ENCODE data around the gene TMEM43.
A peak's percentile ranks its signal among the peaks of the same experiment; 100 is the strongest.

The TMEM43 gene

DNA sequence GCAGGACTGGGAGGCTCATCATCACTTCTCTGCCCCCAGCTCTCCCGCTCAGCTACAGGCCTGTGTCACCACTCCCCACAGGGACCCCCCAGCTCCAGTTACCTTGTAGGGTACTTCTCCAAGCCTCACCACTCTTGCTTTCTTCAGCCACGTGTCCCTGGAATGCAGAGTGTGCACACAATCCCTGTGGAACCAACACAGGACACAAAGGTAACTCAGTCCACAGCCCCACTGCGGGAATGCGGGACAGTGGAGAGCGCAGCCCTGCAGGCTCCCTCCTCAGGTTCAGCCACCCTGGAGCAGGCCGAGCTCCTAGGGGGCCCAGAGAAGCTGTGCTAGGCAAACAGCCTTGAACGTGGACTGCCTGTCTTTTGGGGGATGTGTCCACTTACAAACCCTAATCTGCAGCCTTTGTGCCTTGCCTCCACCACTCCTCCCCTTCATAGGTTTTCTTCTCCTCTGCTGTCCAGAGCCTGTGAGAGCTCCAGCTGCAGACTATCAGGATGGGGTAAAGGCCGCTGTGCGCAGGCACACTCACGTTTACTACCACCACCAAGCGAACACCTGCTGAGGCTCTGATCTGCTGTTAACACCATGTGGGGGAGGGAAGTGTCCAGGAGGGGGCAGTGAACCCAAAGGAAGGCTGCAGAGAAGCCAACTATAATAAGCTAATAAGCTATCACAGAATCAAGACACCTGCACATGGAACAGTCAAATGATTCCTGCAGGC lies 27.5 kb downstream of the TMEM43 start:
- DNase-seq: no peak

DNA sequence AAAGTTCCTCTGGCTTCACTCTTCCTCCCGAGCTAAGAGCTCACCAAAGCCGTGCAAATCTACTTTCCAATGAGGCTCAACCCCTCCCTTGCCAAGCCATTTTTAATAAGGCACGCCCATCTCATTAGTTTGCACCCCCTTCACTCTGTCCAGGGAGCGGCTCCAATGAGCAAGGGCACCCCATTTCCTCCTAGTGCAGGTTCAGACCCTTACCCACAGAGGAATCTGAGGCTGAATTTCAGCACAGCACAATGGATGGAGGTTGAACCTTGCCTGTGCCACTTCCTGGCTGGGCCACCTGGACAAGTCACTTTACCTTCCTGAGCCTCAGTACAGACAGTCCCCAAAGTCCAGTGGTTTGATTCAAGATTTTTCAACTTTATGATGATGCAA lies 28.1 kb downstream of the TMEM43 start:
- DNase-seq: no peak

DNA sequence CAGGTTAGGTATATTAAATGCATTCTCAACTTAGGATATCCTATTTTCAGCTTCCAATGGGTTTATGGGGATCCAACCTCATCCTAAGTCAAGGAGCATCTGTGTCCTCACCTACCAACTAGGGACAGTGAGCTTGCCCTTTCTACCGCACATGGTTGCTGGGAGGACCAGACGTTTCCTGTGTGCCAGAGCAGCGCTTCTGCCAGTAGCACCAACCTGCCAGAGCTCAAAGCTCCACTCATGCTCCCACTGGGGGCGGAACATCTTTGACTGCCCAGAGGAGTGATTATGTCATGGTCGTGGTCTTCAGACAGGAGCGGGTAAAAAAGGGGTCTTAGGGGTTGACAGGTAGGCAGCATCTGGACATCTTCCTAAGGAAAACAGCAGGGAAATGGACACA lies 28.8 kb downstream of the TMEM43 start:
- no peak for DNase-seq

DNA sequence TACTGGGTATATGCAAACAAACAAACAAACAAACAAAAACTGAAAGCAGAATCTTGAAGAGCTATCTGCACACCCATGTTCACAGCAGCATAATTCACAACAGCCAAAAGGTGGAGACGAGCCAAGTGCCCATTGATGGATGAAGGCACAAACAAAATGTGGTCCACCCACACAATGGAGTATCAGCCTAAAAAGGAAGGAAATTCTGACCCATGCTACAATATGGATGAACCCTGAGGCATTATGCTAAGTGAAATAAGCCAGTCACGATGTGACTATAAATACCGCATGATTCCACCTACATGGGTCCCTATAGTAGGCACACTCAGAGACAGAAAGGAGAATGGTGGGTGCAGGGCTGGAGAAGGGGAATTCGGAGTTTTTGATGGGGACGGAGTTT lies 29.4 kb downstream of the TMEM43 start:
- no peak for DNase-seq

DNA sequence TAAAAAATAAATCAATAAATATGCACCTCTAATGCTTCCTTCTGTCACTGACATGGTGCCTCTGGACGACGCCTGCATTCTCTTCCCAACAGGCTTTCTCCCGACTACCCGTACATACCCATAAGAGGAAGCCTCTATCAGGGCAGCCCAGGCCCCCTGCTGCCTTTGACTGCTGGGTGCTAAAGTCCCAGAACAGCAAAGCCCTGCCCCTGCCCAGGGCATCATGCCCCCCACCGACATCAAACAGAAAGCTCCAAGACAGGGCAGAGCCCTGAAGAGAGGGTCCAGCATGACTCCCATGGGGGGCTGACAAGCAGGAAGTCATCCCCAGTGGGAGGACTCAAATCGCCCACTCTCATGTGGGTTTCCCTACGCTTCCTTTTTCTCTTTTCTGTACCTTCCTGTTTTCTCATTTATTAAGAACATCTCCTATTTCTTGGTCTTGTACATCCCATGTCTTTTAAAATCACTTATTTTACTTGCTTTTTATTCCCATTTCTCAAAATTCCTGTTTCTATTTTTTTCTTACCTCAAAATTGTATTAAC lies 30.1 kb downstream of the TMEM43 start:
- DNase-seq: no peak

DNA sequence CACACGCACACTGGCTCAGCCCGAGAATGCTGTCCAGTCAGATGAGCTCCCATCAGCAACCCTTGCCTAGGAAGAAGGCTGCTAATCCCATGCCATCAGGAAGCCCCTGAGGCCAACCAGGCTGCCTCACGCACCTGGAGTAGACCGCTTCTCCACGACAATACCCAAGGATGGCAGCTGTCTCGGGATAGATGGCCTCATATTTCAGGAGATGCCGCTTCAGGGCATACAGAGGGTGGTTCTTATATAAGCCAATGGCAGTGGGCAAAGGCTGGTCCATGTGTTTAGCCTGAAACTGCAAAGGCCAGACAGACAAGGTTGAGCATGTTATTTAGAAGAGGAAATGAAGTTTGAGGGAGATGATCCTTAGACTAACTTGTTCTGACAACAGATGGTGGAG lies 31.3 kb downstream of the TMEM43 start:
- no peak for DNase-seq

DNA sequence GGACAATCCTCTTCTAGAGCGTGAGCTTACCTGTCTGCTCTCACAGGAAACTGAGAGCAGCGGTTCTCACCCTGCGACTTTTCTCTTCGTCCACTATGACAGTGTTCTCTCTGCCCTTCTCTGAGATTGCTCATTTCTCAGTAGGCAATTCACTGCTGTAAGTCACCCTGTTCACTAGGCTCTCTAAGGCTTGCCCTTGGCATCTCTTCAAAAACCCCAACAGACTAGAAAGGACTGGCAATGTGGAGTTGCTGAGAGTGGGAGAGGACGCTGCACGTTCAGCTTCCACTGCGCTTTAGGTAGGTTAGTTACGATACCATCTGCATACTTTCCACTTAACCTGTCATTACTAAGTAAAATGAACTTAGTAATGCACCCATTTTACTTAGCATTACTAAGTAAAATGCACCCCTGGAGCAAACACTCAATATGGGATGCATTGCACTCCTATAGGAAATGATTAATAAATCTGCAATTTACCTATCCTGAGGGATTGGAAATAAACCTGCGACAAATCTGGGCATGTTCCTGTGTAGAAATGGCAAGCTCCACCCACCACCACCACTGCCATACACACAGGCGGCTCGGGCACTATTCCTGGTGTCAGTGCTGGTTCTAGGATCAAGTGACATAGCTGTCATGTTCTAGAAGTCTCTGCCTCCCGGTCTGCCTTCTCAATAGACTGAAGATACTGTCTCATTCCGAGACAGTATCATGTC lies 32.1 kb downstream of the TMEM43 start:
- no peak for DNase-seq

DNA sequence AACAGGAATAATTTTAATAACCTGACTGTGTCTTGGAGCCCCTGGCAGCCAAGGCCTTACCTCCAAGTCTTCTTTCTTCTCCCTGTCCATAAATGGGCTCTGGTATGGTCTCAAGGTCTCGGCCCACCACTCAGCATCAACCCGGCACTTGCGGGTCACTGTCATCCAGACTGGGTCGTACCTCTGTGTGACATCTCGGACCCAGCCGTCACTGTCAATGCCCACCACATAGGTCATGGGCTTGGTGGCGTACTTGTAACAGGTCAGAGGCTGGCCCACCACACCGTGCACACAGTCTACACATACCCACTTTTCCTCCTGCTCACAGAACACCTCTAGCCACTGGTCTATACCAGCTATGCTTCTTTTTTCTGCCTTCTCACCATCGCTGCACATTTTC lies 33.1 kb downstream of the TMEM43 start:
- DNase-seq: no peak

DNA sequence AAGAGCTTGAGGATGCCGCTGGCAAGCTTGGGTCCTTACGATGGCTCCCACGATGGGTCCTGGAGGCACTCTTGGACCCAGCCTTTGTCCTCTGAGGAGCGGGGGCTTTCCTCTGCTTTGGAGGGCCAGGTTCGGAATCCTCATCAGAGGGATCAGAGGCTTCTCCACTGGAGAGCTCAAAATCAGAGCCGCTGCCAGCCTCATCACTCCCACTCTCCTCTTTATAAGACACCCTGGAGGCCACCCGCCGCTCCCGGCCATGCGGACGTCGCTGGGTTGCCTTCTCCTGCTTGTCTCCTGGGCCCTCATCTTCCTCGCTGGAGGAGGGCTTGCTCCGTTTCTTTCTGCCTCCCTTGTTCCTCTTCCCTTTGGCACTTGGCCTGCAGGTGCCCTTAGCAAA lies 33.5 kb downstream of the TMEM43 start:
- DNase-seq: no peak

DNA sequence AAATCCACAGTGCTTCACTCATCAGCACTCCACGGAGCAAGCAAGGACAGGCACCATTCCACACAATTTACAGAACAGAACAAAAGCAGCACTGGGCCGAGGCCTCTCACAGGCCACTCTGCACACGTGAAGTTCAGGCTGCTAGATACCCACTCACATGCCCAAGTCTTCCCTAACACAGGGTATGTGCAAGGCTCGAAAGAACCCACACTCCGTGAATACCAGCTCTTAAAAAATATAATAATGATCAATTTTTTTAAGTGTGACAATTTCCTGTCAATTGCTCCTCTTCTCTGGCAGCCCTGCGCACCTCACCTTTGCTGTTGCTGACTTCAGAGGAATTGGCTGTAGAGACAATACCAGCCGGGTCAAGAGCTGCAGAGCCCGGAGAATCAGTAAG lies 34.6 kb downstream of the TMEM43 start:
- DNase-seq: no peak

DNA sequence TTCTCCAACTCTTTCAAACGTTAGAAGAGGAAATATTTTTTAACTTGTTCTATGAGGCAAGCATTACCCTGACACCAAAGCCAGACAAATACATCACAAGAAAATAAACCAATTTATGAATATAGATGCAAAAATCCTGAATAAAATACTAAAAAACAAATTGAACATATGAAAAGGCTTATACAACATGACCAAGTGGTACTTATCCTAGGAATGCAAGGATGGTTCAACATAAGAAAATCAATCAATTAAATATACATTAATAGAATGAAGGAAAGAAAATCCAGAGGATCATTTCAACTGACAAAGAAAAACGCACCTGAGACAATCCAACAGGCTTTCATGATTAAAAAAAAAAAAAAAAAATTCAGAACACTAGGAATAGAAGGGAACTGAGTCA lies 36.4 kb downstream of the TMEM43 start:
- no peak for DNase-seq

DNA sequence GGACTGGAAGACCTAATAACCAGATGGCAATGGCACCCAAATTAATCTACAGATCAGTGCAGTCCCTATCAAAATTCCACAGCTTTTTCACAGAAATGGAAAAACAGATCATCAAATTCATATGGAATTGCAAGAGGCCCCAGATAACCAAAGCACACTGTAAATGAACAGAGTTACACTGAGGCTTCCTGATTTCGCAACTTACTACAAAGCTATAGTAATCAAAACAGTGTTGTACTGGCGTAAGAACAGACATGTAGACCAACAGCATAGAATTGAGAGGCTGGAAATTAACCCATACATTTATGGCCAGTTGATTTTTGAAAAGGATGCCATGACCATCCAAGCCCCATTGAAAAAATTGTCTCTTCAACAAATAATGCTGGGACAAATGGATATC lies 37.3 kb downstream of the TMEM43 start:
- DNase-seq: no peak

DNA sequence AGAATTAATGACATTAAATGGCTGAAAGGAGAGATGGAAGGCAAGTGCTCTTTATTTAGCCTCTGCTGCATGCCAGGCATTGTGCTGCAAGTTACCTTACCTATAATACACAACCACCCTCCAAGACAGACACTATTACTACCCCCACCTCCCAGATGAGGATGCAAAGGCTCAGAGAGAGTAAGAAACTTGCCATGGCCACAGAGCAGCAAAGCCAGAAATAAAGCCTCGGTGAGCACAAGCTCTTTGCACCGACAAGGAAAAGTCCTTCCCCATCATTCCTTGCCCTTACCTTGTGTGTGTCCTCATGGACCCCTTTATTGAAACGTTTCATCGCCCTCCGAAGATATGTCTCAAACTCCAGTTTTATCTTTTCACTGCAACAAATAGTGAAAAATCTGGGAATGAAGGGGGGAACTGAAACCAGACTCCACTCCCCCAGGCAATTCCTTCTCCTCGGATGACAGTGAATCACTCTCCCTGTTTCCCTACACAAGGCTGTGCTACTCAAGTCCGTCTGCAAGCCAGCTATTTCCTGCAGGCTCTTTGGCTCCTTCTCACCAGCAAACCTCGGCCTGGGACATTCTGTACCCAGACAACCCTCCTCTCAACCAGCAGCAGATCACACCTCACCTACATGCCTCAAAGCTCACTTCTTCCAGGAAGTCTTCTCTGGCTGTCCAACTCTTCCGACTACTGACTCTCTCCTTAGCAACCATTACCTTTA lies 42.2 kb downstream of the TMEM43 start:
- DNase-seq: no peak

DNA sequence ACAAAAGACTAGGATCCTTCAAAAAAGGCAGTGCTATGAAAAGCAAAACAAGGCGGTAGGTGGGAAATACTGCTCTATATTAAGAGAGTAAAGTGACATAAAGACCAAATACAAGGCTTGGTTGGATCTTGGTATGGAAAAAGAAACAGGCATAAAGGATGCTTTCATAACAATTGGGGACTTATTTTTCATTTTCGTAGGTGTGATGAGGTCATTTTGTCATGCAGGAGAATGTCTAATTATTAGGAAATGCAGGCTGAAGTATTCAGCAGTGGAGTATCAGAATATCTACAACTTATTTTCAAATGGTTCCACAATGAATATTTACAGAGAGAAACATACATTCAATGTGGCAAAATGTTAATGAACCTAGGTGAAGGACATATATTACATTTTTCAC lies 44.6 kb downstream of the TMEM43 start:
- no peak for DNase-seq

DNA sequence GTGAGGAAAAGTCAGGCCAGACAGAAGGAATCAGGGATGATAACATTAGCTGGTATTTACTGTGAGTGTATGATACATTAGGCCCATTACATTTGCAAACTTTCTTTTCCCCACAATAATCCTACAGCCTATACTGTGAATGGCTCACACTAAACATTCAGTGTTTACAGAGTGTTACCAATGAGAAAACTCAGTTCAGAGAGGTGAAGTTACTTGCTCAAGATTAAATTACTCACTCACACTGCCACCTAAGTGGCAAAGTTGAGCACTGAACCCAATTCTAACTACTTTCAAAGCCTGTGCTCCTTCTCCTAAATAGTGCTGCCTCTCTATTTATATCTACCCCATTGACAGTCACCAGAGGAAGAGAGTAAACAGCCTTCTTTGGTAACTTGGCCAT lies 45.0 kb downstream of the TMEM43 start:
- no peak for DNase-seq

DNA sequence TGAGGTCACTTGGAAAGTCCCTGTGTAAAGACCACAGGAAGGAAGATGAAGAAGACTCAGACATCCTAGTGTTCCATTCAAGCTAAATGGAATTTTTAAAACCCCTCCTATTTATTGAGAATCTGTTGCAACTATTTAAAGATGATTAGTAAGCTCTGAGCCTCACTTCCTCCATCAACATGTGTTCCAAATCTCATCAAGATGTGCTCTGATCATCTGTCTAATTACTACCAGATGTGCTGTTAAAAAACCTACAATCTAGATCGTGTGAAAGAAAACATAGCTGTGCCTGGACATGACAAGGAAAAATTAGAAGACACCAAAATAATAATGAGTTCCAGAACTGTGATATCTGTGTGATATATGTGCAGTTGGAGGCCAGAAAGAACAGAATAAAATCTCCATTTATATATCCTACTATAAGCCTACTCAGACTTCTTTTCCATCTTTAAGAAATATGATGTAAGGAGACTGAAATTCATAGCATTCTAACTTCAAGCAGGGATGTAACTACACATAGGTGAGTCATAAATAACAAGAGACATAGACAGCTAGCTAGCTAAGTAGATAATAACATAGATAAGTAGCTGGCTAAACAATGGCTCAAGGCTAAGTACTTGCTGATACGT lies 45.8 kb downstream of the TMEM43 start:
- no peak for DNase-seq

DNA sequence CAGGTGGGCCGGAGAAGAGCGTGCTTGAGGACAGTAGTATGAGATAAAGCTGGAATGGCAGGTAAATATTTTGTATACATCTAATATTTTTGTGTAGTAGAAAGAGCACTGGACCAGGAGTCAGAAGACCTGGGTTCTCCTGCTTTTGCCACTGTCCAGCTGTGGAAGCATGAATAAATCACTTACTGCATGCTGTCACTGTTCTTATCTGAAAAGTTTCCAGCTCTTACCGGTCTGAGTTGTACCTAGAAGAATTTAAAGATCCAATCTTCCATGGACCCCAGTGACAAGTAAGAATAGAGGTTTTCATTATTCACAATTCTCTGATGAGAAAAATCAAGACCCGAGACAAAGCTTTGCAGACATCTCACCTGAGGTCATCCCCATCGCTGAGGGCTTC lies 47.6 kb downstream of the TMEM43 start:
- no peak for DNase-seq

DNA sequence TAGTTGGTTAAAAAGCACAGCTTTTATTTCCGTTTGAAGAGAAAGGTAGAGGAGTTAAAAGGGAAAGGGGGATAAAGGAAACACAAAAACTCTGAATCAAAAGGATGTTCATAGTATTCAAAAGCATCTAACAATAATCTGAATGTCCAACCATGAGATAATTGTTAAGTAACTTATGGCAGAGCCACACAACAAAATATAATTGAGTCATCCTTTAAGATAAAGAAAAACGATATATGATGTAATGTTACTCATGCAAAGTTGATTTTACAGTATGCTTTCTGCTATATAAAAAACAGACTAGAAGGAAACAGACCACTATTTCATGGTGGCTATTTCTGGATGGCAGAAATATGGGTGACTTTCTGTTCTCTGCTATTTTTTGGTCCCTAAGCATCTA lies 49.6 kb downstream of the TMEM43 start:
- DNase-seq: no peak

DNA sequence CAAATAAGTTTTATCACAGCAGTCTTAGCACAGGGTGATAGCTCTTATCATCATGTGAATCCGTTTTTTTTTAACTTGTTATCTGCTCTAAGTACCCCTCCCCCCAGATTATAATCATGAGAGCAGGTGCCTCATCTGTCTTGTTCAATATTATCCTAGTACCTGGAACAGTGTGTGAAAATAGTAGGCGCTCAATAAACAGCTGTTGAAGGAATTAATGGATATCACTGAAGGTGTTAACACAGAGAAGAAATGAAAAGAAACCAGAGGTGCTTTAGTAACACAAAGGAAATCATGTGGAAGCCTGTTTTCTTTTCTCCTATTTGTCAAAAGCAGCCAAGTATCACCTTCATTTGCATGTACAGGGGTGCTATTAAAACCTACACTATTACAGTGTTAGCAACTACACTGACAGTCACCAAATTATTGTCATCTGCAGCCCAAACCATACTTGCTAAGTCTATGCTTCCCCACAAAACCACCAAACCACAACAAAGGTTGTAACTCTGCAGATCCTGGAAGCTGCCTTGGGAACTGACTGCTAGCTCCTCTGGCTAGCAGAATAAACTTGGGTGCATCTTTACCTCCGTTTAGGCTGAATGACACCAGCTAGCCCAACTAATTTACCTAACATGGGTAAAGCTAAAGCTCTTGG lies 50.7 kb downstream of the TMEM43 start:
- DNase-seq: no peak

DNA sequence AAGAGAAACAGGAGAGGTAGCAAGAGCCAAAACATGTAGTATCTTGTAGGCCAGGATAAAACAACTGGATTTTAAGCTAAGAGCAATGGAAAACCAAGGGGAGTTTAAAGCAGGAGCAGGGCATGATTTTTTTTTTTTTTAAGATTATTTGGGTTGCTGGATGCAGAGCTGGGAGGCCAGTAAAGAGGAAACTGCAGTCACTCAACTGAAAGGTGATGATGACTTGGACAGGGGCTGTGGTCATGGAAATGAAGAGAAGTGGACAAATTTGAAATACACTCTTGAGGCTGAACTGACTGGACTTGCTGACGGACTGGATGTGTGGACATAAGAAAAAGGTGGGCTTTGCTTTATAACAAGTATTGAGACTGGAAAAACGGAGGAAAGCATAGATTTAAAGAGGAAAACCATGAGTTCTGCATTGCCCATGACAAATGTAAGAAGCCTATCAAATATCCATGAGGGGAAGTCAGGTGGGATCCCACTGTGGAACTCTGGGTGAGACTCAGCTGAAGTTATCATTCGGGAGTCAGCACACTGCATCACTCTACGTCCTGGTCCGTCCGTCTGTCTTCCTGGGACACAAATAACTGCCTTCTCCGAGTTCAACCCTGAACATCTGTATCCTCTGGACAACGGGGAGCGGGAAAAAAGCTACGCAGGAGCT lies 52.9 kb downstream of the TMEM43 start:
- DNase-seq: no peak

DNA sequence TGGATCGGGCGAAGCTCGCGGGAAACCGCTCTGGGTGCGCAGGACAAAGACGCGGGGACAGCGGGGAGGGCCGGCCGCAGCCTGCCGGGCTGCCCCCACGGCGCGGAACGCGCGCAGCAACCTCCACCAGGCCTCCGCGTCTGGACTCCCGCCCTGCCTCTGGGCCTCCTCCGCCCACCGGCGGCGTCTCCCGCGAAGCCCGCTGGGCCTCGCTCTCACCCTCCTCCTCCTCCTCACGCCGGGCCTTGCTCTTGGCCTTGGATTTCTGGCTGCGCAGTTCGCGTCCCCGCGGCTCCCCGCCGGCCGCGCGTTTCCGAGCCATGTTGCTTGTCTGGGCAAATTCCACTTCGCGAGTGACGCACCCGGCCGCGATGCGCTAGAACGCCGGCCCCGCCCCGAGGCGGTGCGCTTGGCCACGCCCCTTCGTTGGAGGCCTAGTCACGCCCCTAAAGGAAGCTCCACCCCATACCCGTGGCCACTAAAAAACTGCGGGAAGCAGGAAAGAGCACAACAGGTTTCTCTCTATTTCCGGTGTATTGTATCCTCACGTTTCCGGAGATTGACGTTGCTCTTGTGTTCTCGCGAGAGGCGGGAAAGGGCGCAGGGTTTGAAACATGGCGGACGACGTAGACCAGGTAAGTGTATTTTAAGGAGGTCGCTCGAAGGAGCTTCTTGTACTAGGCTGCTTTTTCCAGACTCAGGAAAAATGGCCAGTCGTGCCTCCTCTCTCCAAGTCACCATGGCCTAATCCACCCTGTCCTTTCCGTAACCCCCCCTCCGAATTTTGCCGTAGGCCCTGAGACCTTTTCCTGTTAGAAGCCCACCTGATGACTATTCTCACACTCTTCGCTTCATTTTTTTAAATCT lies 53.6 kb downstream of the TMEM43 start, which contains the start of the genes LSM3 and XPC:
Gene LSM3, plus strand, starts transcription at position 571 of the 867 bp plus-strand sequence. Its CDS starts 44 bp downstream, at position 615.
Gene XPC, minus strand, starts transcription at position 355 of the 867 bp plus-strand sequence. Its CDS starts 33 bp downstream, at position 322.
- peak; percentile 91 to 96 for DNase-seq
